8988T (cell line): ENCODE data around the gene CLSTN1.
A peak's percentile ranks its signal among the peaks of the same experiment; 100 is the strongest.

Experiments used
- DNase-seq: peaks from one replicate; pipeline ENCODE4 v3.0.0; 2011

The CLSTN1 gene

DNA sequence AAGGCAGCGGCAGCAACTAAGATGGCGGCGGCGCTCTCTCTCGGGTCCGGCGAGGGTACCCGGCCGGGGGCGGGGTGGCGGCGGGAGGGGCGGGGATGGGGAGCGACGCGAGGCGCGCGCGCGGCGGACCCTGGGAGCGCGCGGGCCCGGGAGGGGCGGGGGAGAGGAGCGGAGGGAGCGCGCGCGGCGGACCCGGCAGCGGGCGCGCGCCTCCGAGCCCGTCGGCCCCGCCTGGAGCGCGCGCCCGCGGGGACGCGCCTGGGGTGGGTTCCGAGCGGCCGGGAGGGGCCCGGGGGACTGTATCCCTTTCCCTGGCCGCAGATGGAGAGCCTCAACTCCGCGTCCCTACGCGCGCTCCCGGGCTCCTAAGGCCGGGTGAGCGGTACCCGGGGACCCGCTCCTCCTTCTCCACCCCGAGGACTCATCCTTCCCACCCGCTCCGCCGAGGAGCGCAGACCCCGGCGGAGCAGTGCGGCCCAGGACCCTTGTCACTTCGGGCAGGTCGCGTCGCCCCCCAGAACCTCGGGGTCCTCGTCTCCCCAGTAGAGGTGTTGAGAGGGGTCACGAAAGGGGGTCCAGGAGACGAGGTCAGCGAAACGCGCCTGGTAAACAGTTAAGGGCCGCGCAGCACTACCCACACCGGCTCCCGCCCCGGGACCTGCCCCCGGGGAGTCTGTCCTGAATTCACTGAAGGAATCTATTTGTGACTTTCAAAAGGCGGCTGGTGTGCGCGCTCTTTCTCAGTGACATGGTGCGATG is at the start of gene CLSTN1:
TSS of gene CLSTN1 (minus strand) at position 23 of the 759 bp plus-strand sequence. CDS start 232 bp downstream, outside the sequence.
- DNase-seq = peak; percentile 83

DNA sequence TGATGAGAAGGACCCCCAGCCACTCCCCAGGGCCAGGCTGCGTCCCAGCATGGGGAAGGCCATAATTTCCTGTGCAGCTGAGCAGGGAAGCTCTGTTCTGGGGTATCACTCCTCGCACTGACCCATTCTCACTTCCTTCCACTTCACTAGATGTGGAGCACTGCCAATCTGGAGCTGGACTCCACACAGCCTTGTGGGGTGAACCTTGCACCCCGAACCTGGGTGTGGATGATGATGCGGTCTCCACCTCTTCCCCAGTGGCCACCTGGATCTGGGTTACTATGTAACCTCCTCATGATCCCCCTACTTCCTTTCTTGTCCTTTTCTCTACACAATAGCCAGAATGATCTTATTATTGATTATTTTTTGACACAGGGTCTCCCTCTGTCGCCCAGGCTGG is 49.6 kb upstream of the CLSTN1 start:
- no peak for DNase-seq

- no peak for DNase-seq
Measured at GRCh38 chr1:9872430-9873165, 48.8 kb upstream of the CLSTN1 start.

DNA sequence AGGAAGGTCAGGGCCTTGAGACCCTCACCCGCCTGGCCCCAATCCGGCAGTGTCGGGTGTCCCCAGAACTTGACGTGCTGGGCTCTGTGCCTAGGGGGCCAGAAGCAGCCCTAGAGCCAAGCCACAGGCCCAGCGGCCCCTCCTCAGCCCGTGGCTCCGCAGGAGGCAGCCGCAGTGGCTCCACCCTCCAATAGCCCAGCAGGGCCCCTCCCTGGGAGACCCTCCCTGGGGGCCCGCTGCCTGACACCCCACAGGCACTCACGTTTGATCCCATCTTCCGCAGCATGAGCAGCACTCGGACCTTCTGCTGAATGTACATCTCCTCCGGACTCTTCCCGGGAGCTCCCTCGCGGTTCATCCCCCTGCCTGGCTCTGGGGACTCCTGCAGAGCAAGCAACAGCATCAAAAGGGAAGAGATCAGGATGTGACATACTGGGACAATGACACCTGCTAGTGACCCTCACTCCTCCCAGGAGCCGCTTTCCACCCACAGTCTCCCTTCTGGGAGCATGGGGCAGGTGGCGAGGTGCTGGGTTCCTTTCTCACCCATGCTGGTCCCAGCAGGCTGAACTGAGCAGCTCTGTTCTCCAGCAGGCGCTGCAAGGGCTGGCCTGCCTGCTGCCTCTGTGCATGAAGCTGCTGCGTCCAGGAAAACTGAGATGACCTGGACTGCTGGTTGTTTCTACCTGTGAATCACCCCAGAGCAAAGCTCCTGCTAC is 48.1 kb upstream of the CLSTN1 start:
- DNase-seq = no peak

DNA sequence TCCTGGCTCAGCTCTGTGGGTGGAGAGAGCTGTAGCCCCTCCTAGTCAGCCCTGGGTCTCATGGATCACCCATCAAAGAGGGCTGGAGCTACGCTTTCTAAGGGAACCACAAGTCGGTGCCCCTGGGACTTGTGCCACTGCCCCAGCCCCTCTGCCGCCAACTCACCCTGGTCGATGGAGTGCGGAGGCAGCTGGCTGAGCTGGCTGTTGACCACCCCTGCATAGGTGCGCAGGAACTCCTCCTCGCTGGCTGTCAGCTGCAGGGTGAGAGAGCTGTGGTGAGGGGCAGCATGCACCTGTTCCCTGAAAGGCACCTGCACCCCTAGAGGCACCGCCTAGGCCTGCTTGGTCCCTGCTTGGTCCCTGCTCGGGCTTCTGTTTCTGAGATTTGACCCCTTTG is 47.3 kb upstream of the CLSTN1 start:
- no peak for DNase-seq

GRCh38 chr1:9870572-9870971 is 46.8 kb upstream of the CLSTN1 start:
- DNase-seq = no peak

DNA sequence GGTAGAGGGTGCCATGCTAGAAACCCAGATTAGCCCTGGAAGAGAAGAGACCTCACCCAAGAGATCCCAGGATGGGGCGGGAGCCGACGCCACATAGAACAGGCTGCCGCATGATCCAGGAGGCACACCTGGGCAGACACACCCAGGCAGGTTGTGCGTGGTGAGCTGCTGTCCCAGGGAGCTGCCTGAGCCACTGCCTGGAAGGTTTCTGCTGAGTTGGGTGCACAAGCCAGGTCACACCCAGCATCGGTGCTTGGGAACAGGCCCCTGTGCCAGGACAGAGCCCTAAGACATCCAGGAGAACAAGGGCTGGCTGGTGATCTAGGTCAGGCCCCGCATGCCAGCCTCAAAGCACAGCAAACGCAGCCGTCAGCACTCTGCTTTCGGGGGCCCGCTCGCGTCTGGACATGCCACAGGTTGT is 46.1 kb upstream of the CLSTN1 start:
- DNase-seq = no peak

DNA sequence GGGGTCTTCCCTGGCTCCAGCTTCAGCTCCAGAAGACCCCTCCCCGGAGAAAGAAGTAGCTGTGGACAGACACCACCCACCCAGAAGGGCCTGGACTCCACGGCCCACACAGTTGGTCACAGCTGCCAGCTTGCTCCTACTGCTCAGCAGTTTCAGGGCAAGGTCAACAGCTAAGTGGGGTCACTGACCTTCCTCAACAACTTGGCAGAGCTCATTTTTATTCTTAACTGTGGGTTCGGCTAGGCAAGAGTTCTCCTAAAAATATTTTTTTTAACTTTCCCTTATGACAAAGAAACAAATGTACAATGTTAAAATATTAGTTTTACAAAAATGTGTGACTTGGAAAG is 44.5 kb upstream of the CLSTN1 start:
- DNase-seq = no peak

DNA sequence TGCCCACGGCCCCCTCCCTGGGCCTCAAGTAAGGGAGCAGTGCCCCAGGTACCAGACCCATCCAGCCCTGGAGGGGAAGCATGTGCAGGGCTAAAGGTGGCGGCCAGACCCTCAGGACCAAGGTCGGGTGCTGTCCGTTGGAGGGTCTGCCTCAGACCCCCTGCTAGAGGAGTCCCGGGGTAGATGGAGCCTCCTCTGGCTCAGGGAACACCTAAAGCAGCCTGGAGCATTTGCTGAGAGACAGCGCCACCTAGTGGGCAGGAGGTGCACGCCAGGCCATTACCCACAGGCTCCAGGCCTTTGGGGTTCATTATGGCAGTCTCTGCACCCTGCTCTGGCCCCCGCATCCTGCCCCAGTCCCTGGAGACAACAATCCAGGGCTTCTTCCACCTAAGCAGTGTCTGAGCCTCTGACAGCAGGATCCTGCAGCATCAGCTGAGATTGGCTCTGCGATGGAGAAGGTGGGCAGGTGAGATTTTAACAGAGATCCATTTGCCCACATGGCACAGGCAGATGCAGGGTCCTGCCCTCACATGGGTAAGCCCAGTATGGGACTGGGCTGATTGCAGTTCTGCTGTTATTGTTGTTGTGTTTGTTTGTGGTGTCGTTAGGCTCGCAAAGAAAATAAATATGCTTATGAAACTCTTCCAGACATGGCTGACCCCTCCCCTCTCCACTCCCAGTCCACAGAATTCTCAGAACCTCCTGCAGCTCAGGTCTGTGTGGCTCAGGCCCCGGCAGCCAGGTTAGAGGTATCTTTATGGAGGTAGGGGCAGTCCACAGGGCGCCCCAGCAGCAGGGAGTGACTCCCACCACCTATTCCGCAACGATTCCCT is 43.9 kb upstream of the CLSTN1 start:
- peak; percentile 50 for DNase-seq

- no peak for DNase-seq
Measured at GRCh38 chr1:9866836-9867235, 43.1 kb upstream of the CLSTN1 start.

DNA sequence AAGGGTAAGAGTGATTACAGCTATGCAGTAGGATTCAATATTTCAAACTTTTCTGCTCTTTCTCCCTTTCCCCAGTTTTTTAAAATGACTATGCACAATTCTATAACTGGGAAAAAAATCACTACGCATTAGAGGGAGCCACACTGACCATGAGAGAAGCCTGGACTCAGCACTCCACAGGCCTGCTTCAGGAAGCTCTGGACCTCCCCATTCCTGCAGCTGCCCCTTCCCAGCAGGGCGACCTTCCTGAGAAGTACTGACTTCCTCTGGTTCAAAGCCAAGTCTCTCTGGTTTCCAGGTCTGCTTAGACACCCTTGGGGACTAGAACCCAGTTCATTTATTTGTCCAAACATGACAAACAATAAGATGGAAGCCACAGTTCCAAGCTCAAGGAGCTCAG is 42.0 kb upstream of the CLSTN1 start:
- DNase-seq = no peak

DNA sequence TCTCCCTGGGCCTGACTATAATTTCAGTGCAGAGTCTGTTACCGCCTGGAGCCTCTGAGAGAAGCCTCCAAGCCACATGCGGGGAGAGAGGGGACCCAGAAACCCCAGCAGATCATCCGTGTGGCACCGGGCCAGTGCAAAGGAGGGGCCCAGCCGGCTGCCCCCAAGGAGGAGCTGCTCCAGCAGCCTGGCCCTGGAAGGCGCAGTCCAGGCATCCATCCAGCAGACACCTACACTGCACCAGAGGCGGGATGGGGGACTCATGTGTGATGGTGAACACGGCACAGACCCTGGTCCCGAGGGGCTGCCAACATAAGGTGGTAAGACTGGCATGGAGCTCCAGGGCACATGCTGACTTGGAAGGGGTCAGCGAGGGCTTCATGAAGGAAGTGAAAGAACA is 39.6 kb upstream of the CLSTN1 start:
- DNase-seq = no peak

- DNase-seq = no peak
Measured at GRCh38 chr1:9861360-9861759, 37.6 kb upstream of the CLSTN1 start.

DNA sequence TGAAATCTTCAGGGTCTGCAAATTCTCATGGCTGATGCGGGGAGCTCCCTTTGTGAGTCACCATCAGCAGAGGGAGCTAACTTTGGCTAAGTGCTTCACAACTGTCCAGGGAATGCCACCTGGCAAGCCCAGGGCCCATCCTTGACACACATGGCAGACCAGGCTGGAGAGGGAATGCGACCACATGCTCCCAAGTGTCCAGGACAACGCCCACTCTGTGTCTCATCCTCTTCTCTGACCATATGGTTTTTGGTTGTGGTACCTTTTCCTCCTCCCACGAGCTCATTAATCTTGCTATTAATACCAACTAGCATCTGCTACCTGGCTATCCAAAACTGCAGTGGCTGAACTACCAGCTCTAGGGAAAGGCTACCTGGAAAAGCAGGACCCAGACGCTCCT is 37.1 kb upstream of the CLSTN1 start:
- DNase-seq = no peak

DNA sequence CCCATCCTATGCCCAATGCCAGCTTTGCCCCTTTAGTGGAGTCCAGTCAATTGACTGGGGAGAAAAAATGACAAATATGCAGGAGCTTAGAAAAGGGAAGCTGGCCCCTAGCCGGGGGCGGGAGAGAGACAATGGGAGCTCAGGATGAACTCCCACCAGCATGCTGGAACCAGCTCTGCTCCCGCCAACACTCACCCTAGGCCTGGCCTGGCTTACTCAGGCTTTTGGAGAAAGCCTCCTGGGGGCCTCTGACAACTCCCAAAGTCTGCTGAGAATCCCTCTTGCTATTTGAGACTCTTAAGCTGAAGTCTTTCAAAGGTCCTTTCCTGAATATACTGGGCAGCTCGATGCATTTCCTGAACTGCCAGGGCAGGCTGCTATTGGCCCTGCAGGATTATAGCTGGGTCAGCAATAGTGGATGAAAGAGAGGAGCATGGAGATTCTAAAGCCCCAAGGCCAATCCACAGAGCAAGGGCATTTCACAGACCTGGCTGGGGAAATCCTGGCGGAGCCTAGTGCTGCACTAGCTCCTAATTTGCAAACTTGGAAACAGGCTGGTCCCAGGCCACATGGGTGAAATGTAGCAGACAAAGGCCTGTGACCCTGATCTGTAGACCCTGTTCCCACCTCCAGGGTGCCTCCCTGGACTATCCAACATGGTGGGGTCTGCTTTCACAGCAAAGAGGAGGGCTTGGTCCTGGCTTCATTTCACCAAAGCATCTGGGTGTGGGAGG is 35.7 kb upstream of the CLSTN1 start:
- no peak for DNase-seq

- no peak for DNase-seq
Measured at GRCh38 chr1:9858293-9859035, 34.7 kb upstream of the CLSTN1 start.

DNA sequence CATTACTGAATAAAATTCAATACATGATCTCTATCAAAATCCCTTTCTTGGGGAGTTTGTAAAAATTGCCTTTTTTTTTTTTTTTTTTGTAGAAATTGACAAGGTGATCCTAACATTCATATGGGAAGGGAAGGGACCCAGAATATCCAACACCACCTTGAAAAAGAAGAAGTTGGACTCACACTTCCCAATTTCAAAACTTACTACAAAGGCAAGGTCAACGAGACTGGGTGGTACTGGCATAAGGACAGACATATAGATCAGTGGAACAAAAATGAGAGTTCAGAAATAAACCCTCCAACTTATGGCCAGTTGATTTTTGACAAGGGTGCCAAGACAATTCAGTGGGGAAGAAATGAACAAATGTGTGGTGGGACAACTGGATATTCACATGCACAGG is 31.4 kb upstream of the CLSTN1 start:
- DNase-seq = no peak

GRCh38 chr1:9853249-9853595 is 29.5 kb upstream of the CLSTN1 start:
- no peak for DNase-seq

DNA sequence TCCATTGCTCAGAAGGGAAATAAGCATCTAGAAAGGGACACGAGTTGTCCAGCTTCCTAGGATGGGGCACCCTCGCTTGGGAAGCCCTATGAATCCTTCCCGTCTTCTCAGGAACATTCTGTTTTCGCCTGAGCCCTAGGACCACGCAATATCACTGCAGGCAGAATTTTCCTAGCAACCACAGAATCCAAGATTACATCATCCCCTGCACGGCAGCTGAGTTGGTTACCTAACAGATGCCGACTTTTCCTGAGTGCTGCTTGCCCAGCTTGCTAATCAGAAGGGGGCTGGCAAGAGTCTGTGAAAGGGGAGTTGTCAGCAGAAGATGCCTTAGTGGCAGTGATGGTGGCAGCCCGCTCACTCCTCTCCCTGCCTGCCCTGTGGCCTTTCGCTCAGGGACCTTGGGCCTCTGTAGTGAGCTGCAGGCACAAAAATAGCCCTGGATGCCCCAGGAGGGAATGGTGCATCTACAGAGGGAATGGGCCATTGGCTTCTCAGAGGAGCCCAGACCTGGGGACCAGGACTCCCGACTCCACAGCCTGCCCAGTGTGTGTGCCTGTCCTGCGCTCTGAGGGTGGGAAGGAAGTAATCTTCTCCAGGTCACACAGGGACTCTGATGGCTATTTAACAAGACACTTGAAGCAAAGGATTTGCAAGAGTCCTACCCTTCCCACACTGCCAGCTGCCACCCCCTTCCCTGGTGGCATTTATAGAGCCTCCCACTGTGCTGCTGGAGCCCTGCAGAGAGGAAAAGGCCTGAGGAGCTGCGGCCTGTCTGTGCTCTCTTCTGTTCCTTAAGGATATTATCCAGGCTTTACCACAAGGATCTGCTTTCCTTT is 28.9 kb upstream of the CLSTN1 start:
- DNase-seq = no peak

- DNase-seq = no peak
Measured at GRCh38 chr1:9852004-9852403, 28.2 kb upstream of the CLSTN1 start.
